Neural progenitor cell (in vitro differentiated cells): ENCODE measurements around the gene TUT1. TPM values are rescaled to one million over a fixed set of nuclear protein-coding genes. Genes with fewer than 3 reads are reported as not detected.

ENCODE experiments used
- DNase-seq: peaks from one replicate; pipeline ENCODE4 v3.0.0-alpha.2; 2016; ENCODE audit warnings: low spot score
- H2AFZ ChIP-seq: fragments of 200-600 bp; sonication (generic); replicated peaks from 2 replicates; pipeline ENCODE4 v1.6.1; 2016; ENCODE audit warnings: antibody characterized with exemption
- H3F3A ChIP-seq: fragments of 200-600 bp; sonication (generic); 2 replicates; pipeline ENCODE4 v1.6.1; 2016; ENCODE audit warnings: antibody characterized with exemption, low read depth
- H3K27ac ChIP-seq: fragments of 200-600 bp; sonication (generic); 2 replicates; pipeline ENCODE4 v1.5.1; 2016; ENCODE audit warnings: mild to moderate bottlenecking
- H3K27me3 ChIP-seq: fragments of 200-600 bp; sonication (generic); 2 replicates; pipeline ENCODE4 v1.6.1; 2016; ENCODE audit warnings: mild to moderate bottlenecking, moderate library complexity
- H3K36me3 ChIP-seq: fragments of 200-600 bp; sonication (generic); 2 replicates; pipeline ENCODE4 v1.5.1; 2016
- H3K4me1 ChIP-seq: fragments of 200-600 bp; sonication (generic); 2 replicates; pipeline ENCODE4 v1.6.1; 2016; ENCODE audit warnings: mixed run types
- H3K4me2 ChIP-seq: fragments of 200-600 bp; sonication (generic); 2 replicates; pipeline ENCODE4 v1.6.1; 2016
- H3K4me3 ChIP-seq: fragments of 200-600 bp; sonication (generic); 2 replicates; pipeline ENCODE4 v1.5.1; 2016
- H3K79me2 ChIP-seq: fragments of 200-600 bp; sonication (generic); 2 replicates; pipeline ENCODE4 v1.6.1; 2016; ENCODE audit warnings: low read depth
- H3K9ac ChIP-seq: fragments of 200-600 bp; sonication (generic); 2 replicates; pipeline ENCODE4 v1.6.1; 2016
- H3K9me3 ChIP-seq: fragments of 200-600 bp; sonication (generic); 2 replicates; pipeline ENCODE4 v1.5.1; 2016; ENCODE audit warnings: low read depth
- H4K20me1 ChIP-seq: fragments of 200-600 bp; sonication (generic); 2 replicates; pipeline ENCODE4 v1.6.1; 2016; ENCODE audit warnings: low read depth
- H3K27ac Mint-ChIP-seq: 3 replicates; pipeline ENCODE4 v1.8.0; 2021; ENCODE audit warnings: mixed read lengths
- H3K27me3 Mint-ChIP-seq: 2 replicates; pipeline ENCODE4 v1.8.0; 2022; ENCODE audit warnings: low read depth, mild to moderate bottlenecking, inconsistent platforms, moderate library complexity, mixed read lengths; ENCODE audit not compliant: insufficient read depth
- H3K36me3 Mint-ChIP-seq: 3 replicates; pipeline ENCODE4 v1.8.0; 2021; ENCODE audit warnings: mixed read lengths
- H3K4me1 Mint-ChIP-seq: 3 replicates; pipeline ENCODE4 v1.8.0; 2021; ENCODE audit warnings: mixed read lengths
- H3K4me3 Mint-ChIP-seq: 3 replicates; pipeline ENCODE4 v1.8.0; 2021; ENCODE audit warnings: mild to moderate bottlenecking, moderate library complexity, mixed read lengths
- H3K9me3 Mint-ChIP-seq: 3 replicates; pipeline ENCODE4 v1.8.0; 2020; ENCODE audit warnings: mixed read lengths
- CTCF ChIP-seq: fragments of 200-600 bp; sonication (generic); IDR thresholded peaks from 2 replicates; pipeline ENCODE4 v1.5.1; 2017; ENCODE audit warnings: antibody characterized with exemption, mild to moderate bottlenecking
- EZH2 ChIP-seq: fragments of 200-600 bp; sonication (generic); IDR thresholded peaks from 2 replicates; pipeline ENCODE4 v1.6.1; 2017; ENCODE audit warnings: antibody characterized with exemption, mild to moderate bottlenecking, moderate library complexity
- EZH2phosphoT487 ChIP-seq: fragments of 200-600 bp; sonication (generic); IDR thresholded peaks from 2 replicates; pipeline ENCODE4 v1.6.1; 2017; ENCODE audit warnings: antibody characterized with exemption
- total RNA-seq: library from RNA; depleted of rRNA; stranded (reverse); fragments of >200 nt; gene quantifications from 2 replicates; pipeline ENCODE4 v1.2.3, GENCODE V29; 2015; ENCODE audit warnings: low replicate concordance

TUT1 gene
- total RNA-seq, 1 donor from 2014 or later, result 4.8 TPM

- Mint-ChIP-seq H3K27ac (no peak overlapping the region), H3K4me1 (peaks cover 9% of the 10 kb centered on the region), H3K9me3 (no peaks in the 10 kb centered on the region), H3K27me3 (peaks cover 6% of the 10 kb centered on the region), H3K36me3 (peaks cover 19% of the 10 kb centered on the region), H3K4me3 (no peak overlapping the region)
- DNase-seq, result no peak
- H3F3A ChIP-seq, result peaks cover 7% of the 10 kb centered on the region
- H3K79me2 ChIP-seq, result peaks cover 13% of the 10 kb centered on the region
- H3K4me1 ChIP-seq, result peaks cover 6% of the 10 kb centered on the region
- no peaks in the 10 kb centered on the region for H3K36me3 ChIP-seq
- H3K4me3 ChIP-seq, result no peak overlapping the region
- no peaks in the 10 kb centered on the region for H3K9me3 ChIP-seq
- no peak overlapping the region for H2AFZ ChIP-seq
- peaks cover 3% of the 10 kb centered on the region for H4K20me1 ChIP-seq
- H3K27me3 ChIP-seq, result no peaks in the 10 kb centered on the region
- no peak overlapping the region for H3K4me2 ChIP-seq
- no peak overlapping the region for H3K9ac ChIP-seq
- H3K27ac ChIP-seq, result no peak overlapping the region
- no peak for TF ChIP-seq EZH2phosphoT487
Observed at GRCh38 chr11:62579252-62579651, 12.1 kb downstream of the TUT1 start.

- H3F3A ChIP-seq, result peaks cover 7% of the 10 kb centered on the region
- H3K27ac ChIP-seq, result no peak overlapping the region
- Mint-ChIP-seq H3K4me1 (peaks cover 14% of the 10 kb centered on the region), H3K36me3 (peaks cover 16% of the 10 kb centered on the region), H3K4me3 (no peak overlapping the region), H3K9me3 (no peaks in the 10 kb centered on the region), H3K27me3 (peaks cover 10% of the 10 kb centered on the region), H3K27ac (no peak overlapping the region)
- H3K4me2 ChIP-seq, result no peak overlapping the region
- DNase-seq, result no peak
- no peak for TF ChIP-seq CTCF
- no peak for TF ChIP-seq EZH2
- TF ChIP-seq EZH2phosphoT487, result no peak
- peaks cover 11% of the 10 kb centered on the region for H3K79me2 ChIP-seq
- no peaks in the 10 kb centered on the region for H3K36me3 ChIP-seq
- no peak overlapping the region for H3K9ac ChIP-seq
- no peaks in the 10 kb centered on the region for H3K27me3 ChIP-seq
- no peak overlapping the region for H3K4me3 ChIP-seq
- H3K4me1 ChIP-seq, result peaks cover 6% of the 10 kb centered on the region
- H3K9me3 ChIP-seq, result no peaks in the 10 kb centered on the region
- peaks cover 3% of the 10 kb centered on the region for H4K20me1 ChIP-seq
- H2AFZ ChIP-seq, result no peak overlapping the region
Observed at GRCh38 chr11:62578541-62578940, 12.8 kb downstream of the TUT1 start.

GRCh38 chr11:62577046-62577714 lies 14.1 kb downstream of the TUT1 start:
- Histone ChIP-seq H2AFZ (no peak overlapping the region), H3K4me3 (no peak overlapping the region), H3K36me3 (peaks cover 1% of the 10 kb centered on the region), H3K4me2 (no peak overlapping the region), H4K20me1 (peaks cover 16% of the 10 kb centered on the region), H3K27ac (no peak overlapping the region), H3K79me2 (peaks cover 18% of the 10 kb centered on the region), H3K9me3 (no peaks in the 10 kb centered on the region), H3F3A (peaks cover 11% of the 10 kb centered on the region), H3K27me3 (no peaks in the 10 kb centered on the region), H3K4me1 (peaks cover 10% of the 10 kb centered on the region), H3K9ac (no peak overlapping the region)
- Mint-ChIP-seq H3K9me3 (no peaks in the 10 kb centered on the region), H3K36me3 (peaks cover 22% of the 10 kb centered on the region), H3K4me3 (peak overlapping the region; percentile 1), H3K27me3 (peaks cover 12% of the 10 kb centered on the region), H3K4me1 (peaks cover 27% of the 10 kb centered on the region), H3K27ac (no peak overlapping the region)
- TF ChIP-seq EZH2, result no peak
- TF ChIP-seq CTCF, result no peak
- no peak for TF ChIP-seq EZH2phosphoT487
- DNase-seq, result no peak

GRCh38 chr11:62575837-62576236 lies 15.5 kb downstream of the TUT1 start:
- TF ChIP-seq CTCF (no peak), EZH2 (no peak), EZH2phosphoT487 (no peak)
- peaks cover 37% of the 10 kb centered on the region for H3K4me1 Mint-ChIP-seq
- H3K27ac ChIP-seq, result no peak overlapping the region
- no peak overlapping the region for H3K4me3 Mint-ChIP-seq
- H3K9me3 ChIP-seq, result no peaks in the 10 kb centered on the region
- H3K9me3 Mint-ChIP-seq, result no peaks in the 10 kb centered on the region
- H3K27ac Mint-ChIP-seq, result no peak overlapping the region
- peaks cover 7% of the 10 kb centered on the region for H3K36me3 ChIP-seq
- H3K4me2 ChIP-seq, result no peak overlapping the region
- peaks cover 24% of the 10 kb centered on the region for H3F3A ChIP-seq
- H3K36me3 Mint-ChIP-seq, result peaks cover 29% of the 10 kb centered on the region
- no peak for DNase-seq
- peak overlapping the region; percentile 8 for H3K9ac ChIP-seq
- H3K4me1 ChIP-seq, result peaks cover 23% of the 10 kb centered on the region
- H3K4me3 ChIP-seq, result no peak overlapping the region
- no peaks in the 10 kb centered on the region for H3K27me3 ChIP-seq
- H3K27me3 Mint-ChIP-seq, result peaks cover 15% of the 10 kb centered on the region
- H3K79me2 ChIP-seq, result peaks cover 29% of the 10 kb centered on the region
- peaks cover 29% of the 10 kb centered on the region for H4K20me1 ChIP-seq
- no peak overlapping the region for H2AFZ ChIP-seq
